ENCODE data around the gene USP44. TPM values are rescaled to one million over a fixed set of nuclear protein-coding genes. Genes with fewer than 3 reads are reported as not detected.

Gene USP44
- total and polyA plus RNA-seq, 2 of the 8 experiments (the other 6 are each of a cell fraction or from before 2014, with no cell fraction given), result 129 to 197 TPM

- H3K23ac ChIP-seq (ENCODE audit: insufficient read length), result no peak overlapping the region
- no peak for TF ChIP-seq SRF (IDR thresholded peaks at IDR 0.05; ENCODE audit: low read depth, low read length)
- TF ChIP-seq KDM5A (IDR thresholded peaks at IDR 0.05; ENCODE audit: low read length), result no peak
- no peak for TF ChIP-seq TEAD4 (IDR thresholded peaks at IDR 0.05; ENCODE audit: low read depth, low read length)
- H4K91ac ChIP-seq (replicated peaks; ENCODE audit: insufficient read length, low read length), result no peak overlapping the region
- no peak overlapping the region for H2BK12ac ChIP-seq (ENCODE audit: low read depth, low read length)
- no peak overlapping the region for H3K18ac ChIP-seq (ENCODE audit: extremely low read depth, low read length)
- no peak overlapping the region for H3K9ac ChIP-seq (replicated peaks in 1 of 4; ENCODE audit: extremely low read depth in 1 of 4, low read depth in 3 of 4, low read length in 3 of 4)
- H3K79me1 ChIP-seq (ENCODE audit: low read depth, low read length), result peaks cover 4% of the 10 kb centered on the region
- H3K9me3 ChIP-seq (ENCODE audit: insufficient read depth in 2 of 2, low read depth in 1 of 2, low read length in 1 of 2), result no peaks in the 10 kb centered on the region
- H2AK5ac ChIP-seq (ENCODE audit: low read depth, low read length), result no peak overlapping the region
- H3K4me1 ChIP-seq (replicated peaks in 1 of 4; ENCODE audit: control insufficient read depth in 3 of 4, insufficient read depth in 4 of 4, low read length in 3 of 4), result no peaks in the 10 kb centered on the region
- no peak overlapping the region for H3K4ac ChIP-seq (replicated peaks; ENCODE audit: insufficient read length, low read depth, low read length)
- CTCF ChIA-PET (ENCODE audit: partially characterized antibody), result no interaction called here
- no peak overlapping the region for H4K8ac ChIP-seq (ENCODE audit: extremely low read depth, insufficient read depth, low read length)
- no peak overlapping the region for H3K4me3 ChIP-seq (ENCODE audit: extremely low read depth in 1 of 4, insufficient read depth in 2 of 4, low read depth in 3 of 4, low read length in 4 of 4)
- H3K79me2 ChIP-seq (ENCODE audit: control insufficient read depth in 1 of 2, insufficient read depth in 2 of 2, low read length in 2 of 2), result peaks cover 4 to 51% of the 10 kb centered on the region in 2 experiments
- H3K14ac ChIP-seq (ENCODE audit: insufficient read length), result no peak overlapping the region
- no peak overlapping the region for H3K27ac ChIP-seq (ENCODE audit: low read depth, low read length)
- H3K36me3 ChIP-seq (ENCODE audit: control insufficient read depth in 2 of 4, insufficient read depth in 4 of 4, low read length in 3 of 4), result peaks cover 0 to 38% (median 17%) of the 10 kb centered on the region in 4 experiments; a peak in 6 of 8 replicates
- no peaks in the 10 kb centered on the region for H3K23me2 ChIP-seq (ENCODE audit: low read depth, low read length)
- no peak overlapping the region for H3K56ac ChIP-seq (replicated peaks; ENCODE audit: insufficient read length, low read depth, low read length)
- no peak overlapping the region for H2BK120ac ChIP-seq (replicated peaks; ENCODE audit: low read depth, low read length)
- H4K20me1 ChIP-seq (replicated peaks in 1 of 2; ENCODE audit: control insufficient read depth in 1 of 2, insufficient read depth in 2 of 2, low read length in 2 of 2), result peaks cover 3 to 8% of the 10 kb centered on the region in 2 experiments
- H3K4me2 ChIP-seq (ENCODE audit: insufficient read depth in 1 of 2, low read depth in 2 of 2, low read length in 2 of 2), result no peak overlapping the region
- no peak overlapping the region for H2AFZ ChIP-seq (ENCODE audit: low read length)
- H2BK15ac ChIP-seq (ENCODE audit: low read length), result no peak overlapping the region
- H4K5ac ChIP-seq (ENCODE audit: insufficient read length, low read depth, low read length), result no peak overlapping the region
- POLR2A ChIA-PET (ENCODE audit: partially characterized antibody), result interaction anchor here (3.0 kb wide), 1 partner anchor 10 kb away, joined by 7 read pairs; the partner anchor contains the start of gene METAP2
- H3K27me3 ChIP-seq (replicated peaks in 1 of 4; ENCODE audit: control insufficient read depth in 3 of 4, extremely low read depth in 1 of 4, insufficient read depth in 3 of 4, low read length in 3 of 4), result no peaks in the 10 kb centered on the region
- no peak overlapping the region for H2BK5ac ChIP-seq (ENCODE audit: low read depth, low read length)
- DNase-seq (ENCODE audit: low read depth in 1 of 2, low spot score in 2 of 2) (no peak), FAIRE-seq (no peak)
- no peak overlapping the region for H2BK20ac ChIP-seq (ENCODE audit: low read length)
These were observed 66.8 kb downstream of the USP44 start for GRCh38 chr12:95484524-95484923.
